HG03095 (cell line): Measurements from ENCODE around the gene OR52D1.

ENCODE experiments used
- ATAC-seq: cut with Tn5 transposase; IDR thresholded peaks from one replicate; pipeline ENCODE4 v1.9.1; 2021; ENCODE audit warnings: moderate library complexity; ENCODE audit not compliant: unreplicated experiment

Gene OR52D1

GRCh38 chr11:5509803-5510202 is 21.3 kb downstream of the OR52D1 start, which contains the start of gene UBQLN3:
UBQLN3 (minus strand) TSS chr11:5509957; CDS start chr11:5509558, 399 bp downstream.
- ATAC-seq, result no peak

- no peak for ATAC-seq
Measured at GRCh38 chr11:5514841-5515240, 26.4 kb downstream of the OR52D1 start.

GRCh38 chr11:5516599-5516998 is 28.1 kb downstream of the OR52D1 start, which contains the start of gene UBQLNL:
UBQLNL (minus strand) TSS chr11:5516699; CDS start chr11:5516441, 258 bp downstream.
- ATAC-seq, result no peak

- no peak for ATAC-seq
Measured at GRCh38 chr11:5521540-5521939, 33.1 kb downstream of the OR52D1 start.

GRCh38 chr11:5522308-5522707 is 33.8 kb downstream of the OR52D1 start:
- no peak for ATAC-seq

GRCh38 chr11:5524756-5525155 is 36.3 kb downstream of the OR52D1 start:
- no peak for ATAC-seq

GRCh38 chr11:5527716-5528115 is 39.2 kb downstream of the OR52D1 start:
- ATAC-seq, result no peak

GRCh38 chr11:5528495-5528894 is 40.0 kb downstream of the OR52D1 start:
- no peak for ATAC-seq

- no peak for ATAC-seq
Measured at GRCh38 chr11:5531053-5531831, 42.8 kb downstream of the OR52D1 start.

GRCh38 chr11:5534046-5534445 is 45.6 kb downstream of the OR52D1 start:
- ATAC-seq, result no peak

- no peak for ATAC-seq
Measured at GRCh38 chr11:5536482-5536881, 48.0 kb downstream of the OR52D1 start.
